GM06990 (cell line): Measurements from ENCODE around the gene RBPMS2.
"Not testable (repeated sequence)": the region's sequence is repeated elsewhere in the genome, so short reads cannot be mapped to it uniquely, and the experiment has no call there.

Experiments
- DNase-seq: peaks from one replicate; pipeline ENCODE4 v3.0.0-alpha.2; 2011; ENCODE audit not compliant: insufficient read length; ENCODE audit errors: extremely low read depth
- H3K27me3 ChIP-seq: replicated peaks from 2 replicates; pipeline ENCODE4 v1.6.0; 2011; ENCODE audit warnings: low read length; ENCODE audit not compliant: control insufficient read depth, insufficient read depth
- H3K36me3 ChIP-seq: 2 replicates; pipeline ENCODE4 v1.5.1; 2011; ENCODE audit warnings: low read length; ENCODE audit not compliant: control insufficient read depth, insufficient read depth
- H3K4me3 ChIP-seq: replicated peaks from 2 replicates; pipeline ENCODE4 v1.5.1; 2011; ENCODE audit warnings: low read depth, mild to moderate bottlenecking, control low read depth, low read length
- TF ChIP-seq, protein P1 (sequence below): IDR thresholded peaks from 2 replicates; pipeline ENCODE4 v1.5.1; 2011; ENCODE audit warnings: low read length, control low read depth, mild to moderate bottlenecking, inconsistent platforms; ENCODE audit not compliant: insufficient read depth, poor library complexity, severe bottlenecking

Gene RBPMS2

DNA sequence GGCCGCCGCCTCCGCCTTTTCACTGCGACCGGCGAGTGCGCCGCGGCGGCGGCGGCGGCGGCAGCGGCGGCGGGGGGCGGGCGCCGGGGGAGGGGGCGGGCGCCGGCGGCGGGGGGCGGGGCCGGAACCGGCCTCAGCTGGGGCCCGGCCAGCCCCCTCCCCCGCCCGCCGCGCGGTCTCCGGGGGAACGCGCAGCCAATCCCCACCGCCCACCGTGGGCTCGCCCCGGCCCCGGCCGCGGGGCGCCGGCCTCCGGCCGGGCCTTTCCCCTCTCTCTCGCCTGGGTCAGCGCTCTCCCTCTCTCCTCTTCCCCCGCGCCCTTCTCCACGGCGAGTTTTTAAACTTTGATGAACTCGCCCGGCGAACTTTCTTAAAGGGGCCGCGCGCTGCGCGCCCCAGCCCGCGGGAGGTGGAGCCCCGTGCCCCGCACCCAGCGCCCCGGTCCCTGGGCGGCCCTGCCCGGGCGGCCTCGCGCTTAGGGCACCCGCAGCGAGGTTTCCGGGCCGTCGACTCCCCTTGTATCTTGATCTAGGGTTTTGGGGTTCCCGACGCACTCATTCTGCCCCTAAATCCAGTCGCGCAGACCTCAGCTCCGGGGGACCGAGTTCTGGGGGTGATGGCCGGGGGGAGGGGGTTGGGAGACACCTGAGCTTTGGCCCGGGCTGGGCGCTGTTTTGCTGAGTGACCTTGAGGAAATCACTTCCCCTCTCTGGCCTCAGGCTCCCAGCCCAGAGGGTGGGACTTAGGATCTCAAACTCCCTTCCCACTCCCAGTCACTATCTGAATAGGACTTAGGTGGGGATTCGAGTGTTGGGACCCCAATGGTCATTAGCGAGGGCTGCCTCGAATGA is at the start of gene RBPMS2:
TSS of gene RBPMS2 (minus strand) at position 39 of the 851 bp plus-strand sequence. CDS start 270 bp downstream, outside the sequence.
- TF ChIP-seq, protein P1, sequence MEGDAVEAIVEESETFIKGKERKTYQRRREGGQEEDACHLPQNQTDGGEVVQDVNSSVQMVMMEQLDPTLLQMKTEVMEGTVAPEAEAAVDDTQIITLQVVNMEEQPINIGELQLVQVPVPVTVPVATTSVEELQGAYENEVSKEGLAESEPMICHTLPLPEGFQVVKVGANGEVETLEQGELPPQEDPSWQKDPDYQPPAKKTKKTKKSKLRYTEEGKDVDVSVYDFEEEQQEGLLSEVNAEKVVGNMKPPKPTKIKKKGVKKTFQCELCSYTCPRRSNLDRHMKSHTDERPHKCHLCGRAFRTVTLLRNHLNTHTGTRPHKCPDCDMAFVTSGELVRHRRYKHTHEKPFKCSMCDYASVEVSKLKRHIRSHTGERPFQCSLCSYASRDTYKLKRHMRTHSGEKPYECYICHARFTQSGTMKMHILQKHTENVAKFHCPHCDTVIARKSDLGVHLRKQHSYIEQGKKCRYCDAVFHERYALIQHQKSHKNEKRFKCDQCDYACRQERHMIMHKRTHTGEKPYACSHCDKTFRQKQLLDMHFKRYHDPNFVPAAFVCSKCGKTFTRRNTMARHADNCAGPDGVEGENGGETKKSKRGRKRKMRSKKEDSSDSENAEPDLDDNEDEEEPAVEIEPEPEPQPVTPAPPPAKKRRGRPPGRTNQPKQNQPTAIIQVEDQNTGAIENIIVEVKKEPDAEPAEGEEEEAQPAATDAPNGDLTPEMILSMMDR: no peak
- Histone ChIP-seq H3K36me3 (no peaks in the 10 kb centered on the region), H3K27me3 (no peaks in the 10 kb centered on the region; the same call in 1 of the 2 replicates), H3K4me3 (peak within 1 kb of the TSS; percentile 51)
- no peak for DNase-seq

DNA sequence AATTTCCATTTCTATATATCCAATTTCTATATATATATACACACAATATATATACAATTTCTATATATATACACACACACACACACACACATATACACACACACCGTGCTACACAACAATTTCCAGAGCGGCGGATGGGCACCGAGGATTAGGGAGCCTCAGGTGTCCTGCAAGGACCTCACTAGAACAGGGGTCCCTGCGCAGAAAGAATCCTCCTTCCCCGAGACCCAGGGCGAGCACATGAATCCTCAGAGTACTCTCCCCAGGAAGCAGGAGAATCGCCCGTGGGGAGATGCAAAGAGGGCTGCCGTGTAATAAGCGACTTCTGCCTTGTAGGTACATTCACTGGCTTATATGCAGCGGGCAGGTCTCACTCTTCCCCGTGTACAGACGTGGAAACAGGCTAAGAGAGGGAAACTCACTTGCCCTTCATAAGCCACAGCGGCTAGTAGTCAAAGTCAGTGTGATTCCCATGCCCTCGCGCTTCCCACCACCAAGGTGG is 49.6 kb upstream of the RBPMS2 start:
- Histone ChIP-seq H3K36me3 (peaks cover 7% of the 10 kb centered on the region), H3K27me3 (no peaks in the 10 kb centered on the region), H3K4me3 (peak overlapping the region; percentile 90)
- TF ChIP-seq, protein P1: no peak
- no peak for DNase-seq

DNA sequence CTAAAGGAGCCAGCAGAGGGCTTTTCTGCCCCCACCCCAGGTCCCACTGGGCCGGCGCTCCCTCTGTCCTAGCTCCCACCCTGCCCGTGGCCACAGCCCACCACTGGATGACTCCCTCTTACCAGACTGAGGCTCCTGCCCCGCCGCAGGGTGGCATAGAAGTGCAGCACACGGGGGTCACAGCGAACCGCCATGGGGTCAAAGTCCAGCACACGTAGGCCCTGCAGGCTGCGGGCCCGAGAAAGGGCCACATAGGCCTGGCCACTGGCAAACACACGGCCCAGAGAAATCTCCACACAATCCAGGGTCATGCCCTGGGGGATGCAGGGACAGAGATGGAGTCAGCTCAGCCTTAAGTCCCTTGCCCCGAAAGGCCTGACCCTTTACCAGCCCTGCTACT is 41.1 kb upstream of the RBPMS2 start:
- TF ChIP-seq, protein P1: no peak
- no peak for DNase-seq
- Histone ChIP-seq H3K36me3 (peaks cover 21% of the 10 kb centered on the region), H3K4me3 (no peak overlapping the region), H3K27me3 (no peaks in the 10 kb centered on the region)

DNA sequence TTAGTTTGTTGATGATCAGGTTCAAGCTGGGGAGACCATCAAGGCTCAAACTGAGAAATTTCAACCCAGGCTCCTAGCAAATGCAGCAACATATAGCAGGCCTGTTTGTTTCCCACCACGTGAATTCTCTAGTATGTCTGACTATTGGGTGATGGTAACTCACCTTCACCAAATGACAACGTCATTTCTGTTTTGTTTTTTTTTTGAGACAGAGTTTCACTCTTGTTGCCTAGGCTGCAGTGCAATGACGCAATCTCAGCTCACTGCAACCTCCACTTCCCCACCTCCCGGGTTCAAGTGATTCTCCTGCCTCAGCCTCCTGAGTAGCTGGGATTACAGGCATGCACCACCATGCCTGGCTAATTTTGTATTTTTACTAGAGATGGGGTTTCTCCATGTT is 39.6 kb upstream of the RBPMS2 start:
- peaks cover 14% of the 10 kb centered on the region for H3K36me3 ChIP-seq
- not testable (repeated sequence) for DNase-seq, H3K4me3 ChIP-seq, H3K27me3 ChIP-seq

DNA sequence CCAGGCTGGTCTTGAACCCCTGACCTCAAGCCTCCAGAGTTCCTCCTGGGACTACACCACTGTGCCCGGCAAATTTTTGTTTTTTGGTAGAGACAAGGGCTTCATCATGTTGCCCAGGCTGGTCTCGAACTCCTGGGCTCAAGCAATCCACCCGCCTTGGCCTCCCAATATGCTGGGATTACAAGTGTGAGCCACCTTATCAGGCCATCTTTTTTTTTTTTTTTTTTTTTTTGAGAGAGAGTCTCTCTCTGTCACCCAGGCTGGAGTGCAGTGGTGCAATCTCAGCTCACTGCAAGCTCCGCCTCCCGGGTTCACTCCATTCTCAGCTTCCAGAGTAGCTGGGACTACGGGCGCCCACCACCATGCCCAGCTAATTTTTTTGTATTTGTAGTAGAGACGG is 38.9 kb upstream of the RBPMS2 start:
- H3K36me3 ChIP-seq: peaks cover 11% of the 10 kb centered on the region
- not testable (repeated sequence) for DNase-seq, H3K27me3 ChIP-seq, H3K4me3 ChIP-seq

DNA sequence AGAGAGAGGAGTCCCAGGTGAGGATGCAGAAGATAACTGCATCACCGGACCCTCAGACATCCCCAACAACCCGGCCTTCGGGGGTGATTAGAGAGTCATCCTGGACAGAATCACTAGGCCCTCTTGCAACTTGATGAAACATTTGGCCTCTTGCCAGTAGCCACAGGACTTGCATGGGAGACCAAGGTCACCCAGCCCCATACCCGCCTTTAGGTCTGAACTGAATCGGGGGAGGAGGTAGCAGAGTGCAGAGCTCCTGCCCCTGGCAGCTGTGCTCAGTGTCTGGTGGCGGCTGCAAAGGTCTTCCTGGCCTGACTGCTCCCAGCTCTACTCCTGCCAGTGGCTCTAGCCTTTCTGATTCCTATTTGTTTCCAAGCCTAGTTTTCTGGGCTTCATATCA is 37.7 kb upstream of the RBPMS2 start:
- Histone ChIP-seq H3K4me3 (no peak overlapping the region), H3K27me3 (no peaks in the 10 kb centered on the region), H3K36me3 (peaks cover 2% of the 10 kb centered on the region)
- no peak for DNase-seq
- TF ChIP-seq, protein P1: no peak
